HG03439 (cell line): ENCODE results near the gene FBXO8.

Experiments
- ATAC-seq: cut with Tn5 transposase; IDR thresholded peaks from one replicate; pipeline ENCODE4 v1.9.1; 2021; ENCODE audit warnings: mild to moderate bottlenecking, moderate library complexity; ENCODE audit not compliant: unreplicated experiment

Gene FBXO8

DNA sequence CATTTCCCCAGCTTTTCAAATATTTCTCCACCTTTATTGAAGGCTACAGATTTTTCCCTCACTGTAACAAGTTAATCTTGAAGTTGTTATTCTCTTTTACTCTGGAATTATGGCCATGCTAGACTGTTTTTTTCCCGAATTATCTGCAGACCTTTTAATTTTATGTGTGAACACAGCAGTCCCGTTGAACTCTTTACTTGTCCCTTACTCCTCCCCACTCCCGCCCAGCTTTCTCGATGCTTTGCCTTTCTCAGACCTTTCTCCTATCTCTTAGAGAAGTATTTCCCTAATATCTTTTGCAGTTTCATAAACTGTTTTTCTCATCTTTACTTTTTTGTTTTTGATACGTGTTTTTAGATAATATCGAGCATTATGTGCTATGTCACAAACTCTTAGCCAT, 1.0 kb upstream of the FBXO8 start:
- no peak for ATAC-seq

GRCh38 chr4:174282836-174283506, 496 bp downstream of the FBXO8 start:
- ATAC-seq, result peak; percentile 99

DNA sequence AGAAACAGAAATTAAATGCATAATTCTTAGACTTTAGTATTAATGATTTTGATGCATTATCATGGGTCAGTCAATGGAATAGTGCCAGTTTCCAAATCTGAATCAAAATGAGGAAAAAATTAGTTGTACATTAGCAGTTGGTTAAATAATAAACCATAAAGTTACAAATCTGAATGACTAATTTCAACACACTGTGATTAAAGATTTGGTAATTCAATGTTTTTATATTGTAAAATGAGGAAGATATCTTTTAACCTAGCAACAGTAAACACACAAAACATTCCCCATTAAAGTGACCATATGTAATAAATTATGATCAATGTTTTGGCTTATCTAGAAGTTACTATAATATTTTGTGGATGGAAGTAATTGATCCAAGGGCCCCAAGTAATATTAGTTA, 1.6 kb downstream of the FBXO8 start:
- no peak for ATAC-seq

GRCh38 chr4:174281182-174281737, 2.2 kb downstream of the FBXO8 start:
- ATAC-seq, result no peak

DNA sequence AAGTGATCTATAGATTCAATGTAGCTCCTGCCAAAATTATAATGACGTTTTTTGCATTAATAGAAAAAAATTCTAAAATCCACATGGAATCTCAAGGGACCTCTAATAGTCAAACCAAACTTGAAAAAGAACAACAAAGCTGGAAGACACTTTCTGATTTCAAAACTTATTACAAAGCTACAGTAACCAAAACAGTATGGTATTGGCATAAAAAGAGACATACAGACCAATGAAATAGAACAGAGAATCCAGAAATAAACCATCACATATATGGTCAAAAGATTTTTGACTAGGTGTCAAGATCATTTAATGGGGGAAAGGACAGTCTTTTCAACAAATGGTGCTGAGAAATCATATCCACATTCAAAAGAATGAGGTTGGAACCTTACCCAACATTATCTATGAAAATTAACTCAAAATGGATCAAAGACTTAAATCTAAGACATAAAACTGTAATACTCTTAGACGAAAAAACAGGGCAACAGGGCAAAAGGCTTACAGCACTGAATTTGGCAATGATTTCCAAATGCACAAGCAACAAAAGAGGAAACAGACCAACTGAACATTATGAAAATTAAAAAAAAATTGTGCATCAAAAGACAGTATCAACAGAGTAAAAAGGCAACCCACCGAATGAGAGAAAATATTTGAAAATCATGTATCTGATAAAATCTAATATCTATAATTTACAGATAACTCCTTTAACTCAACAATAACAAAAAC, 3.9 kb downstream of the FBXO8 start:
- no peak for ATAC-seq

GRCh38 chr4:174278467-174278866, 5.0 kb downstream of the FBXO8 start:
- ATAC-seq, result no peak

- no peak for ATAC-seq
Observed at GRCh38 chr4:174277433-174277832, 6.0 kb downstream of the FBXO8 start.

DNA sequence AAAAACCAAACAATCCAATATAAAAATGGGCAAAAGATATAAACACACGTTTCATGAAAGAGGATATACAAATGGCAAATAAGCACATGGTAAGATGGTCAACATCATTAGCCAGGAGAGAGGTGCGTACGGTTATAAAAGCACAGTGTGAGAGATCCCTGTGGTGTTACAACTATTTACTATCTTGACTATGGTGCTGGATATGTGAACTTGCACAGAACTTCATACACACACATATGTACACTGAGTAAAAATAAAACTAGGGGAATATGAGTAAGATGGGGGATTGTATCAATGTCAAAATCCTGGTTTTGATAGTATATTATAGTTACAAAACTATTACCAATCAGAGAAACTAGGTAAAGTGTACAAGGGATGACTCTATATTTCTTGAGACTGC, 8.4 kb downstream of the FBXO8 start:
- no peak for ATAC-seq

- no peak for ATAC-seq
Observed at GRCh38 chr4:174274436-174274835, 9.0 kb downstream of the FBXO8 start.

GRCh38 chr4:174273930-174274329, 9.5 kb downstream of the FBXO8 start:
- no peak for ATAC-seq

GRCh38 chr4:174266416-174266815, 17.1 kb downstream of the FBXO8 start:
- no peak for ATAC-seq

GRCh38 chr4:174265916-174266315, 17.6 kb downstream of the FBXO8 start:
- ATAC-seq, result no peak

- ATAC-seq, result no peak
Observed at GRCh38 chr4:174263445-174263736, 20.1 kb downstream of the FBXO8 start.

DNA sequence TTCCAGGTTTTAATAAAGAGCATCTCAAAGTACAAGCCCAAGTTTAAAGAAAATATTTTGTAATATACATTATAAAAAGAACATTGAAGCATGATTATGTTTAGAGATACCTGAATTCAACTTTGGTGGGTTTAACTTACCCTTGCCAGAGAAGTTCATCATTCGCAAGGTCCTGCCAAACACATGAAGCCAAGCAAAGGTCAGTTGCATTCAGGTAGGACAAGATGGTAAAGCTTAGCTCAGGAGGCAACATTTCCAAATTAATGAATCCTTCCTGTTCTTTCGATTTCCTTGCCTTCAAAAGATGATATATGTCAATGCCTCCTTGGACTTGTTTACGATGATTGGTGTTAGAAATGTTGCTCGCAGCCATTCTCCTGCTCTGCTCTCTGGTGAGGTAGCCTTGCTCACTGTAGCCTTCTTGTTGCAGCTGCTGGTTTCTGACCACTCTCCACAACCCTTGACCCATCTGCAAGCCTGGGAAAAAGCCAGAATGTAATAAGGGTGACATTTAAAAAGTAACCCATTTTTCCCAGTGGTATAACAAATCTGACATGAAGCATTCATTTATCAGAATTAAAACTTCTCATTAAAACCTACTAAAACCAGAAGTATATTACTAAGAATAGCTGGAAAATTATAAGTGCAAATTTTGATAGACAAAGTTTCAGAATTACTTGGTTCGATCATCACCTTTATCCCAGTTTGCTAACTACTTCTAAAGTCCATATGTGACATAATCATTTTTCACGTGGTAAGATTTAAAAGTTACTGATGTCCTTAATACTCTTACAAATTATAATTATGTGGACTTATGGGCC, 20.6 kb downstream of the FBXO8 start:
- ATAC-seq, result no peak

DNA sequence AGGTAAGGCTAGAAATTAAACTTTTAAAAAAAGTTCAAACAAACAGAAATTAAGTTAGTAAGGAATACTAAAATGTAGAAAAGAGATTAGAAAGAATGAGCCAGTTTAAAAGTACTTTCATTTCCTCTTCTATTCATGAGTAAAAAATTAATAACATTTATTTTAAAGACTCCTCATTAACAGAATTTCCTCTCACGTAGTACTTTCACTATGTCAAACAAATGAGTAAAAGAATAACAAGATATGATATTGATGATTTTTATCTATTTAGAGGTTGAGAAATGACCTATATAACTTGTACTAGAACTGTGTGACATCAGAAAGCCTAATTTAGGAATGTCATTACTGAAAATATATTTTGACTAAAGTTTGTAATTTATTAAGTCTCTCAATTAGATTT, 22.0 kb downstream of the FBXO8 start:
- ATAC-seq, result peak; percentile 44

- no peak for ATAC-seq
Observed at GRCh38 chr4:174260099-174260498, 23.4 kb downstream of the FBXO8 start.

GRCh38 chr4:174259580-174259979, 23.9 kb downstream of the FBXO8 start:
- ATAC-seq, result no peak

GRCh38 chr4:174256277-174256713, 27.2 kb downstream of the FBXO8 start:
- no peak for ATAC-seq

DNA sequence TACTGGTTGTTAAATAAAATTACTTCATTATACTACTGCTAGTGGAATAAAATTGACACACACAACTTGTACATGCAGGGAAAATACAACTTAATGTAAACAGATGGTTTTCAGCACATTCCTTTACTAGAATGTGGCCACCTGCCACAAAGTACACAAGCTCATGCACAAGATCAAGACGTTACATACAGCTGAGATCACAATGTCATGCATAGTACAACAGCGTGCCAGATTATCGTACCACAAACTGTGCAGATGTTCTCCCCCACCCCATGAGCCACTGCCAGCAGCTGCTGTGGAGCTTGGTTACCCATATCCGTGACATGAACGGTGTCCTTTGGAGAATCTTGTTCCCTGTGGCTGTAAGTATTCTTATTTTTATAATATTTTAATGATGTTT, 27.7 kb downstream of the FBXO8 start:
- no peak for ATAC-seq

DNA sequence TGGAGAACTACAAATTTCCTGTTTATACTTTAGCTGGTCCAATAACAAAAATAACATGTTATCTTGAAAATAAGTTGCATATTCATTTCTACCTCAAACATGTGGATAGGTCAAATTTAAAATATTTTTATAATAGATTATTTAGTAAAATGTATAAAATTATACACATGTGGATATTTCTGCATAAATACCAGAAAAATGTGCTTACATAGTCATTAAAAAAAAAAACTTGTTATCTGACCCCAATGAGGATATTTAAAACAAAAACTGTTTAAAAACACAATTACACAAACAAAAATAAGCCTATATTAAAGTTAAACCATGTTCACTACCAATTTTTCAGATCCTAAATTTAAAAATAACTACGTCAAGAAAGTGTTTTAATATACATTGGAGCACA, 28.1 kb downstream of the FBXO8 start:
- ATAC-seq, result no peak

DNA sequence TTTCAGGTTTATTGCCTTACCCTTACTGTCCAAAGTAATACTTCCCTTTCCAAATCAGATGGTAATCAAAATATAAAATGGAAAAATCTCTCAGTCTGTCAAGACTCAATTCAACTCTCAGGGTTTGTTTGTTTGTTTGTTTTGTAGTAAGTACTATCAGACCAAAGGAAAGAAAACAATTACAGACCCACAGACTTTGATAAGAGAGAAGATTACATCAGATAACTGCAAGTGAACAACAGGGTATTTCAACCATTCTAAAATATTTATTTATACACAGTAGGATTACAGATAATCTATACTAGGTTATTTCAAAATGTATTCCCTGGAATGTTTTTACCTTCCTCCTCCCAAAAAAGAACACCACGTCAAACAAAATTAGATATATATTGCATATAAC, 28.9 kb downstream of the FBXO8 start:
- ATAC-seq, result no peak

DNA sequence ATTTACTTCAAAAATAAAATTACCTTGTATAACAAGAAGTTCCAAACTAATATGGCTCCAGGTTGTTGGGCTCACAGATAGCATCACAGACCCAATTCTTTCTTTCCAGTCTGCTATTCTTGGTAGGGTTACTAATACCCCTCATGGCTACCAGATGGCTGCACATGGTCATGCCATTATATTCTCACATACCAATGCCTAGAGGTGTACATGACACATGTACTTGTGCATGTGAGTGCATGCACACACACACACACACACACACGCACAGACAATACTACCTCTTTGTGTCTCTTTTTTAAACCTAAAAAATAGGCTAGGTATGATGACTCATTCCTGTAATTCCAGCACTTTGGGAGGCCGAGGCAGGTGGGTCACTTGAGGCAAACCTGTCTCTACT, 31.1 kb downstream of the FBXO8 start:
- no peak for ATAC-seq
